ENCODE data around the gene YWHAE.
"Not testable (repeated sequence)": the region's sequence is repeated elsewhere in the genome, so short reads cannot be mapped to it uniquely, and the experiment has no call there.

The YWHAE gene

GRCh38 chr17:1324201-1324771 is 75.7 kb downstream of the YWHAE start:
- DNase-seq, result no peak

- no peak for DNase-seq
These were observed 76.7 kb downstream of the YWHAE start for GRCh38 chr17:1323336-1323735.

- DNase-seq, result no peak
These were observed 77.5 kb downstream of the YWHAE start for GRCh38 chr17:1322480-1322879.

GRCh38 chr17:1322014-1322428 is 78.0 kb downstream of the YWHAE start:
- no peak for DNase-seq

DNA sequence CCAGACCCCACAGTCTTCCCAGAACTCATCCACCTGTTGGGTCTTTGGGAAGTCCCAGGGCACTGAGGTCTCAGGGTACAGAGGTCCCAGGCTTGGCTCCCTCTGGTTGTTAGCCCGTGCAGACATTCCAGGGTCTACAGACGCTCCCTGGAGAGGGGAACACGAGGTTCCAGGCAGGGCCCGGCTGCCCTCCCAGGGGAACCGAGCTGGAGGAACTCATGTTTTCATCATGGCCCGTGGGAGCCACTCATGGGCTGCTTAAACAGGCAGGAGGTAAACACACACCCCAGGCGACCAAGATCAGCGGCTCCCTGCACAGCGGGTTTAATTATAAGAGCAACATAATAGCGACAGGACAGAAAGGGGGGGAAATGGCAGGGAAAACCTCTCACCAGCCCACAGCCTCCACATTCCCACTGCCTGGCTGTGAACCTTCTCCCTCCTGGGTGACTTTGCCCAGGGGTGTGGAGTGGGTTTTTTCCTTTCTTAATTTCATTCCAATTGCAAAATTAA is 84.1 kb downstream of the YWHAE start:
- DNase-seq, result no peak

- no peak for DNase-seq
These were observed 84.6 kb downstream of the YWHAE start for GRCh38 chr17:1315409-1315808.

DNA sequence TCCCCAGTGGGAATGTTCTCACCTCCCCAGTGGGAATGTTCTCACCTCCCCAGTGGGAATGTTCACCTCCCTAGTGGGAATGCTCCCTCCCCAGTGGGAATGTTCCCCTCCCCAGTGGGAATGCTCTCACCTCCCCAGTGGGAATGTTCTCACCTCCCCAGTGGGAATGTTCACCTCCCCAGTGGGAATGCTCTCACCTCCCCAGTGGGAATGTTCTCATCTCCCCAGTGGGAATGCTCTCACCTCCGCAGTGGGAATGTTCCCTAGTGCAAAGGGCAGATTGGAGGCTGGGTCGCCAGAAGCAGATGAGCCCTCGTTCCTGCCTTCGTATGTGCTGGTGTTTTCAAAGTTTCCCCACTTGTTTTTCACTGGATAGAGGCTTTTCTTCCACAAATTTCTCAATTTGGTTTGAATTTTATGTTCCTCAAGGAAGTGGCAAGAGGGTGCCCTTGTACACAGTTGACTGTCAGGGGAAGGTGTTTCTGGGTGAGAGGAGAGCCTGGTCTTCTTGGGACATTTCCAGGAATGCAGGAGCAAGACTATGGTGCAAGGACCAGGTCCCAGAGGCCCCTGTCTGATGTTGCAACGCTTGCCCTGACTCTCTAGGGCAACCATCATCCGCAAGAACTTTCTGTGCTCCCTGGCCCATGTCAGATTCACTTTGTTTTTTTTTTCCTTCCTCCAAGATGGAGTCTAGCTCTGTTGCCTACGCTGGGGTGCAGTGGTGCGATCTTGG is 86.6 kb downstream of the YWHAE start:
- DNase-seq, result no peak

GRCh38 chr17:1312261-1312870 is 87.7 kb downstream of the YWHAE start:
- no peak for DNase-seq

DNA sequence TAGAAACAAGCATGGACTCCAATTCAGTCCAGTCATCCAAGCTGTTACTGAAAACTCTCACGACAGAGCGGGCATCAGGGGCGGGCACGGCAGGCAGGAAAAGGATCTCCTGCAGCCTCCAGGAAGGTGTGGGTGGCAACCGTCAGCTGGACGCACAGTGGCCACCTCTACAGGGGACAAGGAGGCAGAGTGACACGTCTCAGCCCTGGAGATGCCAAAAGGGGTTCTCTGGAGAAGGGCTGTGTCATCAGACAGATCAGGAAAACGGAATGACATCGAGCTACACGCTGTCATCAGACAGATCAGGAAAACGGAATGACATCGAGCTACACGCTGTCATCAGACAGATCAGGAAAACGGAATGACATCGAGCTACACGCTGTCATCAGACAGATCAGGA is 92.2 kb downstream of the YWHAE start:
- DNase-seq, result not testable (repeated sequence)

DNA sequence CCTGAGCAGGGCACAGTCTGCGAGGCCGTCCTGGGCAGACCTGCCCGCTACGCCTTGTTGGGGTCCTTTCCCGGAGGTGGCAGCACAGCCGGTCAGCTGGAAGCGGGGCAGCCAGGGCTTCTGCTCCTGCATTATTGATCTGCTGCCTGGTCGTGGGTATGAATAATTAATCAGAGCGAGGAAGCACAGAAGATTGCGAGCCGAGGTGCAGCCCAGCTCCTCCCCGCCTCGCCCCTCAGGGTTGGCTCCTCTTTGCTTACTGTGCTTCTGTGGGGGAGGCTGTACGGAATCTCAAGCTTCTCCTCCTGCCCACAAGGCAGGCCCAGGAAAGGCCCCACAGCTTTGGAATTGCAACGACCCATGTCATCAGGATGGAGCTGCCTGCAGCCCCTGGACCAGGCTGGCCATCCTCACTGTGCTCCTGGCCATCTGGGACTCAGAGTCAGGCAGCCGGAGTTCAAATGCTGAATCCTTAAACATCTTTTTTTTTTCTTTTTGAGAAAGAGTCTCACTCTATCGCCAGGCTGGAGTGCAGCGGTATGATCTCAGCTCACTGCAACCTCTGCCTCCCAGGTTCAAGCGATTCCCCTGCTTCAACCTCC is 95.0 kb downstream of the YWHAE start:
- no peak for DNase-seq

DNA sequence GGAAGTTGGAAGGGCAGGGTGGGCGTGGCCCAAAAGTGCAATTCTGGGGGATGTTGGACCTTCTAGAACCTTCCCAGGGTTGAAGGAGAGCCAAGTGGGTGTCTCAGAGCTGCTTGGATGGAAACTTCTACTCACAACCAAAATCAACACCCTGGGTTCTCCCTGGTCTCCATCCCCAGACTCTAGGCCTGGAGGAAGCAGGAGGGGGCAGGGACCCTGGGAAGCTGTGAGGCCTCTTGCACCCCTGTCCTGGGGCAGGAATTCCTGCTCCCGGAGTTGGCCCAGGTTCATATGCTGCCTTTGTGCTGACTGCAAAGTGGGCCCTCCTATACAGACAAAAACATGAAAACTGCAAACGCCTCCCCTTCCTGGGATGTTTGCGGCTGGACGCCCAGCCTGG is 95.5 kb downstream of the YWHAE start:
- no peak for DNase-seq

GRCh38 chr17:1302761-1303160 is 97.3 kb downstream of the YWHAE start:
- DNase-seq, result no peak

- DNase-seq, result no peak
These were observed 98.5 kb downstream of the YWHAE start for GRCh38 chr17:1301546-1301945.

DNA sequence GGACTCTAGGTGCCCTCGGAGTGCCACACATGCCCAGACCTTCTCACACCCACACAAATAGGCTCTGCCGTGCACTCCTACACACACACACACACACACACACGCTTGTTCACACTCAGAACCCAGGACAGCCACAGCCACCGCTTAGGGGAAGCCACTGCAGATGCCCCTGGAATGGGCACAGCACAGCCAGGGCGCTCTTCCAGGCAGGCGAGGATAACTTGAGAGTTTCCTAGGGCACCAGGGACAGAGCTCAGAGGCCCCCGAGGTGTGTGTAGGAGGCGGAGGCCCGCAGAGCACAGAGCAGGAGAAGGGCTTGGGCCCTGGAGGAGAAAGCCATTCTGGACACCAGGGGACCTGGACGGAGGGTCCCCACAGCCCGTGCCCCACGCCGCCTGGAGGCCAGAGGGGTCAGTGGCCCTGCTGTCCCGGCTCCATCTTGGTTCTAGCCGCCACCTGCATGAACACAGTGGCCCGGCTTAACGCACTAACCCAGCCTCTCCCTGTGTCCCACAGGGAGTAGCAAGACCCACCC is 99.6 kb downstream of the YWHAE start:
- no peak for DNase-seq

DNA sequence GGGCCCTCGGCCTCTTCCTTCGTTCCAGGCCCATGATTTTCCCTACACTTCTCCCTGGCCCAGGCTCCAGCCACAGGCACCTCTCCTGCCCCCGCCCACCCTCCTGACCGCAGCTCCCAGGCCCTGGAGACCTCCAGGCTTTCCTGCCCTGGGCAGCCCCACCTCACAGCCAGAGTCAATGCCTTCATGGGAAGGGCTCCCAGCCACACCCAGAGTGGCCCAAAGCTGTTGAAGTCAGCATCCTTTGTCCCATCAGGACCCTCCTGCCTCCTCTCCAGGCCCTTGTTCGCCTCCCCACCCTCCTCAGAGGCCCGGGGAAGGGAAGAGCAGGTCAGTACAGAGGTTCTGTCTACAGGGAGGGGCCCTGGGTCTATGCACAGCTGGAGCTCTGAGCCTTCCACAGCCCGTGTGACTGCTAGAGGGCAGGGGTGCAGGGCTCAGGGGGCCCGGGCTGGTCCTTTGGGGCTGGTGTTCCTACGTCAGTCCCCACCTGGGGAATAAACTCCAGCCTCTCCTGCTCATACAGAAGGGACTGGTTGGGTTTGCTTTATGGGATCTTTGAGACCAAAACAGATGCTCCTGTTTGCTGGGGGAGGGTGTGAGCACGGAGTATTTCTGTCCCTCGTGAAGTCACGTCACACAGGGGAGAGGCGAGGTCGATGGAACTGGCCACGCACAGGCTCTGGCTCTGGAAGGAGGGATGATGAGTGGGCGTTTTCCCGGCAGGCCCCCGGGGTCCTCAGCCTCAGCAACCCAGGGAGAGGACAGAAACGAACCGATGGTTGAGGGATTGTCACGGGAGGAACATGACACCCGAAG is 100.3 kb downstream of the YWHAE start:
- no peak for DNase-seq

- no peak for DNase-seq
These were observed 101.4 kb downstream of the YWHAE start for GRCh38 chr17:1298606-1299005.
